GM19239 (cell line): ENCODE results near the gene ENOX2.
"Not testable (repeated sequence)": the region's sequence is repeated elsewhere in the genome, so short reads cannot be mapped to it uniquely, and the experiment has no call there.

ENCODE experiments used
- DNase-seq: peaks from one replicate; pipeline ENCODE4 v3.0.0; 2011; ENCODE audit warnings: low spot score; ENCODE audit not compliant: insufficient read length
- FAIRE-seq: peaks from 2 replicates; lab custom pipeline; 2011; peaks lifted over from hg19 to GRCh38; lab: Jason Lieb, UNC

The ENOX2 gene

GRCh38 chrX:130715299-130715698 is 187.7 kb downstream of the ENOX2 start:
- DNase-seq (no peak), FAIRE-seq (peak; percentile 45)

- FAIRE-seq, result no peak
- DNase-seq, result no peak
Measured at GRCh38 chrX:130714665-130715064, 188.3 kb downstream of the ENOX2 start.

GRCh38 chrX:130714135-130714534 is 188.9 kb downstream of the ENOX2 start:
- no peak for FAIRE-seq
- no peak for DNase-seq

GRCh38 chrX:130709178-130709577 is 193.8 kb downstream of the ENOX2 start:
- FAIRE-seq, result not testable (repeated sequence)

GRCh38 chrX:130705591-130705990 is 197.4 kb downstream of the ENOX2 start:
- FAIRE-seq (no peak), DNase-seq (no peak)

More at GRCh38 chrX:130709178-130709577, 193.8 kb downstream of the ENOX2 start:
- DNase-seq, result not testable (repeated sequence)

DNA sequence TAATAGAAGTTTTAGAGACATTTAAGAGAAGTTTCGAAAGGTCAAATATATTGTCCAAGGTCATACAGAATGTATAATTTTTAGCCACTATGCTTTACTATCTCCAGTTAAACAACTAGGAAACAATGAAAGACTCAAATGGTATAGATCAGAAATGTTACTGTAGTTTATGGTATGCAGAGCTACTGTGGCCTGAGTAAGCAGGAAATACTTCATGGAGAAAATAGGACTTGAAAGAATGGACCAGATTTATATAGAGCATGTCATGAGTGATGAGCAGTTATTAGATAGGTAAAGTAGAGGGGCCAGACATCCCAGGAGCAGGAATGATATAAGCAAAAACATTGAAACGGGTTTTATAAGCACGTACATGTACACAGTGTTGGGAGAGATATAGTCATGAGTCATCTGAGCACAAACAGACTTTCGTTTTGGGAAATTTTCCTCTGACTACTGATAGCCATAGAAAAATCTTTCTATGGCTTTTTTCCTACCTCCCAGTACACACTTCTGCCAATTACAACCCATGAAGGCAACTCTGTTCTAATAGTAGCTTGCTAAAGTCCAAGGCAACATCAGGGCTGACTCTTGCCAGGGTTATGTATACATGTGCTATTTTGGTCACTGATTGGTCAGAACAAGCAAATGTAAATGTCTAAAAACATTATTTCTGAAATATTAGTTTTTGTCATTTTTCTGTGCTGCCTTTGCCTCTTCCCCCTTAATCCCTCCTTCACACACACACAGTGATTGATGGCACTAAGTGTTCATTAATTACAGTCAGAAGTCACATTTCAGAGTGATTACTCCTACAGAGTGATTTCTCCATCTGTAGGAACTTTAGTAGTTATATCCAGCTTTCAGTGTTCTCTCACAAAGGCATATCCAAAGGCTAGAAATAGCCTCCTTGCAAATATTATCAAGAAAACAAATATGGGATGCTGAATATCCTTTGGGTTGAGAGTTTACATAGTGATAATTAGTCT is 198.7 kb downstream of the ENOX2 start:
- DNase-seq (no peak), FAIRE-seq (no peak)

DNA sequence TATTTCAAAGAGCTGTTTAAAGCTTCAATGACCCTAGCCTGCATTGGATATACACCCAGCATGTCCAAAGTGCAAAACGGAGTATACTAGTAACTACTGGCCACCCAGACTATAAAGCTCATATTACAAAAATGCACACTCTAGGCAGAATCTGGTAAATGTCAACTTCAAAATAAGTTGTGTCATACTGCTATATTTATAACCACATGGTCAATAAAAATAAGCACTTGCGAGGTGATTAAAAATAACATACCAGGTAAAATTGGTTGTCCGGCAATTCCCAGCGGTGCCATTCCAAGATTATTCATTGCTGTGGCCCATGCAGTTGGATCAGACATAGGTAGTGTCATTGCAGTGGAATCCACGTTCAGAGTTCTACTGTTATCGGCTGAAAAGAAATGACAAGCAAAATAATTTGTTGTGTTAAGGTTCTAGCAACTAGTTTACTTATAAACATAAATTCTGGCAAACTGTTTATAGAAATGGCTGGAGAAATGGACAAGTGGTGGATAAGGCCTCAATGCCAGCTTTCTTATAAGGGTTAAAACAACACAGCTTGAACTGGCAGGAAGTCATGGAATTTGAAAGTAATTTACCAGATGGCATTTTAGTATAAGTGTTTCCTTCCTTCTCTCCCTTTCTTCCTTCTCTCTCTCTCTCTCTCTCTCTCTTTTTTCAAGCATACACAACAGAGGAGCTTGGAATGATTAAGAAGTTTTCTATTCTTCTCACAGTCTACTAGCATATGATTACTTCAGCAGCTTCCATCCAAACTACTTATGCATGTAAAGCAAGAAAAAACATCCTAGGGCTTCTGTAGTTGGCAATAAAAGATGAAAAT is 199.9 kb downstream of the ENOX2 start:
- DNase-seq, result no peak
- FAIRE-seq, result no peak

GRCh38 chrX:130700629-130701028 is 202.4 kb downstream of the ENOX2 start:
- DNase-seq (no peak), FAIRE-seq (no peak)

GRCh38 chrX:130699618-130700017 is 203.4 kb downstream of the ENOX2 start:
- DNase-seq (no peak), FAIRE-seq (no peak)

- DNase-seq (no peak), FAIRE-seq (peak; percentile 84)
Measured at GRCh38 chrX:130696542-130696941, 206.5 kb downstream of the ENOX2 start.

GRCh38 chrX:130695931-130696330 is 207.1 kb downstream of the ENOX2 start:
- DNase-seq (no peak), FAIRE-seq (peak; percentile 71)

DNA sequence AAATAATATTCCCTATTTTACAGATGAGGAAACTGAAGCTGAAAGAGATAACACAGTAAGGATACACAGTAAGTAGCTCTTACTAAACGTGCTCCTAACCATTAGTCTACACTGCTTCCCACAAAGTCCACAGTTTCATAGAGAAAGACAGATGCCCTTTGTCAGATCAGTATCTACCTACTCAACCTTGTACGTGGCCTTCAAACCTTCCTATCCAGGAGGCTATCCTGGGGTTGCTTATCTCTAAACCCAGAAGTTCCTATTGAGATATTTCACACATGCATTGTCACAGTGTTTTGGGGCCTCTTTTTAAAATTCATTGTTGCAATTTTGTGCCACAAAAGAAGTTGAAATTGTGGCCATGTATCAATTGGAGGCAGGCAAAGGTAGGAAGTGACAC is 208.0 kb downstream of the ENOX2 start:
- DNase-seq (no peak), FAIRE-seq (no peak)

DNA sequence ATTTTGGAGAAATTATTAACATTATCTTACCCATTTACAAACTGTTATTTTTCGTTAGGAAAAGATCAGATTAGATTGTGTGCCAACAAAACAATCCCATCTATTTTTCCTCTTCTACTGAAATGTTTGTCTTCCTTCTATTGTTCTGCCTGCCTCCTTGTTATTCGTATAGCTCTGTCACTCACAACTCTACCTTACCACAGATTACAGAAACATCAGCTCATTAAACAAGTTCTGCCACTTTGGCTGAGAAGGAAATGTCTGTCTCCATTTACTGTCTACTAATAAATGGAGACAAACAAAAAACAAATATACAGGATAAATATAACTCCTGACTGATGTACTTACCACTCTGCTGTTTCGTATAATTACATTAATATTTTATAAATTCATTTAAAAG is 211.4 kb downstream of the ENOX2 start:
- no peak for DNase-seq
- FAIRE-seq, result no peak

GRCh38 chrX:130688360-130688759 is 214.6 kb downstream of the ENOX2 start:
- no peak for FAIRE-seq
- no peak for DNase-seq

DNA sequence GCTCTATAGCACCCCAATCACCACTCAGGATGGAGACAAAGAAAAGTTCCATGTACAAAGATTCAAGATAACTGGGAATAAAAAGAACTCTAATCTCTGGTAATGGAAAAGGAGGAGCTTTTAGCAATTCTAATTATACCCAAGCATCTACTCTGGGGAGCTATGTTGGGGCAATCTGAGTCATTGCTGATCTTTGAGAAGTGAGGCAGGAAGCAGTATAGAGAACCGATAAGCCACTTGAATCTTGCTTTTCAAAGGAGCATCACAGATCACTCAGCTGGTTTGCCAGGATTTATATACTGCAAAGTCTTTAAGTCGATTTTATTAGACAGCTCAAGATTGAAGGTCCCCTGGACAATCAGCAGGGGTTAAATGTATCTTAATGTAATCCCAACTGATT is 220.0 kb downstream of the ENOX2 start:
- DNase-seq, result no peak

GRCh38 chrX:130680164-130681035 is 222.6 kb downstream of the ENOX2 start:
- FAIRE-seq (no peak), DNase-seq (no peak)

More for the DNA sequence above, 220.0 kb downstream of the ENOX2 start:
- FAIRE-seq, result no peak

GRCh38 chrX:130676861-130677260 is 226.1 kb downstream of the ENOX2 start:
- no peak for DNase-seq
- FAIRE-seq, result no peak

DNA sequence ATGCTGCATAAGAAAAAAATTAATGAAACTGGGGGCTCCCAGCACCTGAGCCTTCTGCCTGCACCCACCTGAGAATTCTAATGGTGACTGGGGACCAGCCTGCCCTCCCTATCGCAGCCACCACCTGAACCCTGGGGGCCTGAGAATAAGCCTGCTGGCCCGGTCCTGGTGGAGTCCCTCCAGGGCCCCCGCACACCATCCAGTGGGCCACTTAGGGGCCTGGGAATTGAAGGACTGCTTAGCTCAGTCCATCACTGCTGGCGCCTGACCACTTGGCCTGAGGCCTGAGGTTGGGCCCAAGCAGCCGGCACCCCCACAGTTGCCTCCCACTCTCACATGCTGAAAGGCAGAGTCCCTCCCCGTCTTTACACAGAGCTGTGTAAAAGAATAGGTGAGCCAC is 230.8 kb downstream of the ENOX2 start:
- FAIRE-seq (no peak), DNase-seq (no peak)

DNA sequence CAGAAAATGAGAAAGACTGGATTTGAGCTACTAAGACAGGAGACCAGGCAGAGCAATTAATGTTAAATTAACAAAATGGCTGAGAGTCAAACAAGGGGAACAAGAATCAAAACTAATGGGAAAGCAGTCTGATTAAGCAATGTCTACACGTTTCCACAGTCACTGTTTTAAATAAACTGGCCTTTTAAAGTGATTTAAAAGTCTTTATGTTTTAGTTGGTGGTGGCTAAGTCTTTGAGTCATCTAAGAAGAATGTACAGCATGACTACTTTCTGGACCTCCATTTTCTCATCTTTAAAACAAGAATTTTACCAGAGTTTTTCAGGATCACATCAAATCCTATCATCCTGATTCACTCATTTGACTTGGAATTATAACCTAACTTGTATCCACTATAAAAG is 233.8 kb downstream of the ENOX2 start:
- FAIRE-seq (no peak), DNase-seq (no peak)

DNA sequence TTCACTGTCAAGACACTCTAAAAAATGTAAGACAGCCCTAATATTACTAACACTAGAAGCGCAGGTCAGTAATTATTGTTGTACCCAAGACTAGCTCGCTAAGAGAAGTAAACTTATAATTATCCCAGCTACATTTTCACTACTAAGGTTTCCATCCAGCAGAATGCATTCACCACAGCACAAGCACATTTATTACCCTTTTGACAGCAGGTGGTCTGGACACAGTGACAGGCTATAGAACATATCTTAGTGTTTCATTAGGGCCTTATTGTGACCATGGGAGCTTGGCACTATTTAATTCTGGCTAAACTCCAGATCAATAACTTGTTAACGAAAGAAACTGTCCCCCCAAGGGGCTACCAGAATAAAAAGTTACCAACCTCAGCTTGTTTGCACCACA is 237.7 kb downstream of the ENOX2 start:
- FAIRE-seq (no peak), DNase-seq (no peak)
